Activated naive CD4-positive, alpha-beta T cell (primary cell): ENCODE measurements around the gene TNFRSF17.

Experiments used
- DNase-seq, 4 experiments: peaks; one replicate each; lab custom pipeline; 2025; lab: John Stamatoyannopoulos, UW

The TNFRSF17 gene

GRCh38 chr16:12002447-12003006 lies 37.5 kb downstream of the TNFRSF17 start:
- no peak for DNase-seq

GRCh38 chr16:12006637-12007036 lies 41.6 kb downstream of the TNFRSF17 start:
- DNase-seq = no peak

GRCh38 chr16:12009462-12009861 lies 44.5 kb downstream of the TNFRSF17 start:
- DNase-seq = peak in 1 of 4 experiments; percentile 7

DNA sequence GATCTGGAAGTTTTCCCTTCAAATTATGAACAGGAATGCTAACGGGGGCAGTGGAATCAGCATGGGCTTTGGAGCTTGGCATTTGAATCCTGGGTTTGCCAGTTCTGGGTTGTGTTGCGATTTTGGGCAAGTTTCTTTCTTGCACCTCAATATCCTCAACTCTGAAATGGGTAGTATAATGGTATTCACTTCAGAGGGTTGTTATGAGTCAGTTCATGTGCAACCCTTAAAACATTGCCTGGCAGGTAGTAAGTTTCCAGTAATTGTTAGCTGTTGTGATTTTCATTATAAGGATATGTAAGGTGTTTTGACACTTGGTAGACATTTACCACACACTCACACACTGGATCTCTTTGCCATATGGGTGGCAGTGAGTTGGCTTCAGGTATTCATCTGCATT lies 44.9 kb downstream of the TNFRSF17 start:
- no peak for DNase-seq

DNA sequence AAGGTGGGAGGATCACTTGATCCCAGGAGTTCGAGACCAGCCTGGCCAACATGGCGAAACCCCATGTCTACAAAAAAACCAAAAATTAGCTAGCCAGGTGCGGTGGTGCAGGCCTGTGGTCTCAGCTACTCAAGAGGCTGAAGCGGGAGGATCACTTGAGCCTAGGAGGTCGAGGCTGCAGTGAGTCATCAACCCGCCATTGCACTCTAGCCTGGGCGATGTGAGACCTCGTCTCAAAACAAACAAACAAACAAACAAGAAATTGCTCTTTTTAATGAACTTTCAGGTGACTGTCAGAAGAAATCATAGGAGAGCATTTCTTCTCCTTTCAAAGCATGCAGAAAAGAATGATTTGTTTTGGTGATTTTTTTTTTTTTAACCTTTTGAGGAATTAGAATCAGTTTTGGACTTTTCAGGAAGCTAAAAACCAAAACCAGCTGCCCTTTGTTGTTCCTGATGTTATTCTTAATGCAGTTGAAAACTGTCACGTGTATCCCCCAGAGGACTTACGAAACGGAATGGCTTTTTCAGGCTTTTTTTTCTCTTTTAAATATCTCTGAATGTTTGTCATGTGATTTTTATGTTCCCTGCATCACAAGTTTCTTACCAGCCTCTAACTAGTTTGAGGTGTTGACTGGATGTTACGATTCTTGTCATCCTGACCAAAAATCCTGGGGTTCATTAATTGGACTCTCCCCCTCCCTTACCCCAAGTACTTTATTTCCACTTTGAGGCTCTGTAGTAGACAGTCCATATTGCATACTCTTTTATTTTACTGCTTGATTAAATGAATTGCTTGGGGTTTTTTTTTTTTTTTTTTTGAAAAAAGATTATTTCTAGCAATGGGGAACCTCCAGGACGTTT lies 45.6 kb downstream of the TNFRSF17 start:
- no peak for DNase-seq

GRCh38 chr16:12011565-12011964 lies 46.6 kb downstream of the TNFRSF17 start:
- DNase-seq = no peak

DNA sequence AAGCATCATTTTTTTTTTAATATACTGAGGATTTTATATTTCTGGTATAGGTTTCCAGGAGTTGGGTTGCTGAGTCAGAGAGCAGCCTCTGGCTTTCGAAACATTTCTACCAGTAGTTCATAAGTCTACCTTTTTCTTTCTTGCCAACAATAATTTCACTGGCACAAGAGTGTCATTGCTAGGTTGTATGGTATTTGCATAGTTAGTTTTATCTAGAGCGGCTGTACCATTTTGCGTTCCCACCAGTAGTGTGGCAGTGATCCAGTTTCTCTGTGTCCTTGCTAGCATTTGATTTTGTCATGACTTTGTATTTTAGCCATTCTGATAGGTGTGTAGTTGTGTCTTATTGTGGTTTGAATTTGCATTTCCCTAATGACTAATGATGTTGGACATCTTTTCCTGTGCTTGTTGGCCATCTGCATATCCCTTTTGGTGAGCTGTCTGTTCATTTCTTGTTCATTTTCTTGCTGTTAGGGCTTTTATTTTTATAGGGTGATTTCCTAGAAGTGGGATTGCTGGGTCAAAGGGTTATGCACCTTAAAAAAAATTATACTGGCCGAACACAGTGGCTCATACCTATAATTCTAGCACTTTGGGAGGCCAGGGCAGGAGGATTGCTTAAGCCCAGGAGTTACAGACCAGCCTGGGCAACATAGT lies 51.4 kb downstream of the TNFRSF17 start:
- DNase-seq = no peak

- no peak for DNase-seq
These were observed 52.5 kb downstream of the TNFRSF17 start for GRCh38 chr16:12017558-12017957.
